SK-N-MC (cell line): Measurements from ENCODE around the gene ZNF519.

Source experiments
- EZH2 ChIP-seq: fragments of 200-600 bp; sonication (generic); IDR thresholded peaks from one replicate; pipeline ENCODE4 v1.6.1; 2017; ENCODE audit warnings: antibody characterized with exemption
- FOXP2 ChIP-seq: optimal IDR thresholded peaks from 2 replicates; pipeline ENCODE3; 2011; ENCODE audit warnings: mild to moderate bottlenecking, moderate library complexity; ENCODE audit not compliant: insufficient read depth; ENCODE audit errors: extremely low read length, control extremely low read depth
- POLR2AphosphoS5 ChIP-seq: IDR thresholded peaks from 2 replicates; pipeline ENCODE4 v1.6.1; 2012; ENCODE audit warnings: mild to moderate bottlenecking, low read depth, low read length, borderline replicate concordance

DNA sequence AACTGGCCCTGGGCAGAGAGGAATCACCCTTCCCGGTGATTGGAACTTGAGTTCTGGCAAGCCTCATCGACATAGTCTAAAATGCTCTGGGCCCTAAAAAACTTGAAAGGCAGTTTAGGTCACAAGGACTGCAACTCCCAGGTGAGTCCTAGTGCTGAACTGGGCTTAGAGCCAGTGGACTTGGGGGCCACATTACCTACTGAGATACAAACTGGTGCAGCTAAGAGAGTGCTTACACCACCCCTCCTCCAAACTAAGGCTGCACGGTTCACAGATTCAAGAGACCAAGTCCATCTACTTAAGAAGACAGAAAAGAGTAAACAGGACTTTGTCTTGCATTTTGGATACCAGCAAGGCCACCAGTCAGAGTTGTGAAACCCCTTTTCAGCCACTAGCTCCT lies 25.3 kb downstream of the ZNF519 start:
- TF ChIP-seq EZH2 (no peak), POLR2AphosphoS5 (no peak), FOXP2 (no peak)
